IMR-90 (cell line): Measurements from ENCODE around the gene DNAH9. TPM values are rescaled to one million over a fixed set of nuclear protein-coding genes. Genes with fewer than 3 reads are reported as not detected.

Experiments
- ATAC-seq: fragments of 200-7000 bp; cut with Tn5 transposase; 2 replicates; pipeline ENCODE4 v1.9.1; 2020; ENCODE audit warnings: low read depth, mild to moderate bottlenecking, moderate library complexity
- BruUV-seq: library from RNA; stranded (reverse); fragments of 400-500 nt; replicated peaks from 2 replicates; lab custom pipeline; 2021; lab: Mats Ljungman, UMichigan
- CTCF ChIA-PET: fragments of 300-600 bp; formaldehyde crosslinking; extraction: SDS; loops from one replicate; lab custom pipeline; 2021; ENCODE audit warnings: antibody characterized with exemption; lab: Yijun Ruan, JAX
- POLR2A ChIA-PET: fragments of 300-600 bp; sonication (Branson Sonifier 250); formaldehyde crosslinking; loops from one replicate; lab custom pipeline; 2022; ENCODE audit warnings: antibody characterized with exemption; ENCODE audit not compliant: unreplicated experiment; lab: Charles Lee
- DNase-seq: peaks from one replicate; pipeline ENCODE4 v3.0.0; 2013
- H2AFZ ChIP-seq: replicated peaks from 2 replicates; pipeline ENCODE3; 2013; ENCODE audit warnings: low read length, mild to moderate bottlenecking; ENCODE audit not compliant: poor library complexity
- H2AK5ac ChIP-seq: 2 replicates; pipeline ENCODE4 v1.6.1; 2013; ENCODE audit warnings: low read depth, low read length, inconsistent platforms
- H2AK9ac ChIP-seq: replicated peaks from 2 replicates; pipeline ENCODE3; 2013; ENCODE audit warnings: mild to moderate bottlenecking, low read depth, low read length, moderate library complexity; ENCODE audit not compliant: poor library complexity
- H2BK120ac ChIP-seq: 2 replicates; pipeline ENCODE4 v1.6.1; 2013; ENCODE audit warnings: low read depth, low read length, inconsistent platforms
- H2BK15ac ChIP-seq: 3 replicates; pipeline ENCODE4 v1.6.1; 2013; ENCODE audit warnings: low read depth, low read length, inconsistent platforms
- H2BK20ac ChIP-seq: 2 replicates; pipeline ENCODE4 v1.6.1; 2013; ENCODE audit warnings: low read depth, mild to moderate bottlenecking, inconsistent platforms, low read length, moderate library complexity
- H2BK5ac ChIP-seq: 2 replicates; pipeline ENCODE4 v1.6.1; 2013; ENCODE audit warnings: mild to moderate bottlenecking, low read depth, low read length, inconsistent platforms; ENCODE audit not compliant: poor library complexity, severe bottlenecking
- H3K14ac ChIP-seq: replicated peaks from 2 replicates; pipeline ENCODE4 v1.6.1; 2013; ENCODE audit warnings: low read depth, low read length, inconsistent platforms
- H3K18ac ChIP-seq: 2 replicates; pipeline ENCODE4 v1.6.1; 2013; ENCODE audit warnings: low read depth, low read length, control low read depth
- H3K23ac ChIP-seq: 2 replicates; pipeline ENCODE4 v1.6.1; 2013; ENCODE audit warnings: low read depth, low read length, inconsistent platforms
- H3K27ac ChIP-seq: 2 replicates; pipeline ENCODE4 v1.5.1; 2013; ENCODE audit warnings: mild to moderate bottlenecking, control low read depth, low read length; ENCODE audit not compliant: insufficient read depth
- H3K27me3 ChIP-seq: 2 replicates; pipeline ENCODE4 v1.6.1; 2013; ENCODE audit warnings: low read length; ENCODE audit not compliant: control insufficient read depth, insufficient read depth
- H3K36me3 ChIP-seq: 2 replicates; pipeline ENCODE4 v1.6.1; 2013; ENCODE audit warnings: low read length, mixed read lengths; ENCODE audit not compliant: control insufficient read depth, insufficient read depth
- H3K4ac ChIP-seq: 2 replicates; pipeline ENCODE4 v1.6.1; 2013; ENCODE audit warnings: low read depth, low read length, inconsistent platforms
- H3K4me1 ChIP-seq: 2 replicates; pipeline ENCODE4 v1.6.1; 2013; ENCODE audit warnings: low read length, mixed read lengths; ENCODE audit not compliant: control insufficient read depth, insufficient read depth
- H3K4me2 ChIP-seq: 2 replicates; pipeline ENCODE4 v1.6.1; 2013; ENCODE audit warnings: low read depth, mild to moderate bottlenecking, control low read depth, low read length, moderate library complexity
- H3K4me3 ChIP-seq: 2 replicates; pipeline ENCODE4 v1.5.1; 2013; ENCODE audit warnings: low read depth, mild to moderate bottlenecking, control low read depth, low read length, moderate library complexity; ENCODE audit not compliant: insufficient read depth
- H3K56ac ChIP-seq: 2 replicates; pipeline ENCODE4 v1.6.1; 2013; ENCODE audit warnings: low read length, inconsistent platforms; ENCODE audit not compliant: insufficient read depth; ENCODE audit errors: extremely low read depth
- H3K79me1 ChIP-seq, 2 experiments: 2 replicates each; pipeline ENCODE4 v1.6.1; 2013; ENCODE audit warnings: low read length in 2 of 2, inconsistent platforms in 1 of 2, low read depth in 1 of 2
- H3K9ac ChIP-seq: 2 replicates; pipeline ENCODE4 v1.6.1; 2013; ENCODE audit warnings: low read depth, low read length, control low read depth
- H3K9me1 ChIP-seq: 2 replicates; pipeline ENCODE4 v1.6.1; 2013; ENCODE audit warnings: low read length, inconsistent platforms; ENCODE audit not compliant: insufficient read depth
- H3K9me3 ChIP-seq: 2 replicates; pipeline ENCODE4 v1.6.1; 2013; ENCODE audit warnings: low read length; ENCODE audit not compliant: control insufficient read depth, insufficient read depth
- H4K20me1 ChIP-seq: 2 replicates; pipeline ENCODE4 v1.6.1; 2013; ENCODE audit warnings: low read length, inconsistent platforms; ENCODE audit not compliant: insufficient read depth
- H4K5ac ChIP-seq: 2 replicates; pipeline ENCODE4 v1.6.1; 2013; ENCODE audit warnings: mild to moderate bottlenecking, low read depth, low read length, control low read depth
- H4K8ac ChIP-seq, 2 experiments: 2 replicates each; pipeline ENCODE4 v1.6.1; 2013; ENCODE audit warnings: low read depth in 2 of 2, low read length in 2 of 2, control low read depth in 1 of 2, inconsistent platforms in 1 of 2
- H4K91ac ChIP-seq: 2 replicates; pipeline ENCODE4 v1.6.1; 2013; ENCODE audit warnings: low read depth, low read length, inconsistent platforms; ENCODE audit not compliant: insufficient read depth
- BHLHE40 ChIP-seq: fragments of 150-350 bp; IDR thresholded peaks from 2 replicates; pipeline ENCODE4 v1.6.1; 2016; ENCODE audit warnings: mild to moderate bottlenecking, low read depth, low read length
- CEBPB ChIP-seq: IDR thresholded peaks from 2 replicates; pipeline ENCODE4 v1.6.1; 2012; ENCODE audit warnings: low read depth, low read length, improper control_type of control experiment
- ELK1 ChIP-seq: fragments of 150-350 bp; IDR thresholded peaks from 2 replicates; pipeline ENCODE4 v1.6.1; 2016; ENCODE audit warnings: low read depth, mild to moderate bottlenecking, low read length, moderate library complexity, borderline replicate concordance
- FOS ChIP-seq: fragments of 150-350 bp; IDR thresholded peaks from 2 replicates; pipeline ENCODE4 v1.6.1; 2016; ENCODE audit warnings: low read depth, low read length
- MAZ ChIP-seq: IDR thresholded peaks from 2 replicates; pipeline ENCODE4 v1.6.1; 2012; ENCODE audit warnings: low read depth, mild to moderate bottlenecking, low read length, improper control_type of control experiment, moderate library complexity, borderline replicate concordance
- NFE2L2 ChIP-seq: fragments of 150-350 bp; IDR thresholded peaks from 2 replicates; pipeline ENCODE4 v1.6.1; 2016; ENCODE audit warnings: low read depth, mild to moderate bottlenecking, low read length
- POLR2A ChIP-seq: IDR thresholded peaks from 2 replicates; pipeline ENCODE4 v1.6.1; 2012; ENCODE audit warnings: mild to moderate bottlenecking, low read depth, low read length
- RCOR1 ChIP-seq: IDR thresholded peaks from 2 replicates; pipeline ENCODE4 v1.6.1; 2012; ENCODE audit warnings: mild to moderate bottlenecking, low read length, improper control_type of control experiment; ENCODE audit not compliant: insufficient replicate concordance
- RFX5 ChIP-seq: IDR thresholded peaks from 2 replicates; pipeline ENCODE4 v1.8.0; 2012; ENCODE audit warnings: low read depth, mild to moderate bottlenecking, low read length, moderate library complexity
- SMC3 ChIP-seq: fragments of 150-350 bp; IDR thresholded peaks from 2 replicates; pipeline ENCODE4 v1.6.1; 2016; ENCODE audit warnings: low read depth, mild to moderate bottlenecking, antibody characterized with exemption, low read length, moderate library complexity
- WGBS, 2 experiments: methylation state at CpG; one replicate each; pipeline versions ENCODE4 v1.1.5 to v1.1.7; 2013; ENCODE audit warnings: missing lambda C conversion rate in 2 of 2; ENCODE audit not compliant: insufficient read length in 1 of 2; ENCODE audit errors: extremely low coverage in 2 of 2; 5-methylcytosine and 5-hydroxymethylcytosine counted together
- dilution Hi-C: fragments of 300-500 bp; cut with HindIII; formaldehyde crosslinking; loops from one replicate; pipeline ENCODE4 v1.14.3; 2018; ENCODE audit warnings: low sequenced_read_pairs; ENCODE audit not compliant: unreplicated experiment
- in situ Hi-C: fragments of 300-500 bp; cut with MboI; formaldehyde crosslinking; loops from 3 replicates; pipeline ENCODE4 v1.14.3; 2019; ENCODE audit warnings: low sequenced_read_pairs, inconsistent platforms, mixed read lengths
- intact Hi-C: fragments of 100-400 bp; cut with micrococcal nuclease; formaldehyde crosslinking; loops from 2 replicates; pipeline ENCODE4 v1.10.0; 2022
- polyA plus RNA-seq, 3 experiments: library from polyadenylated mRNA; depleted of rRNA; stranded (reverse); fragments of >200 nt; gene quantifications; 2 replicates each; pipeline ENCODE4 v1.2.3, GENCODE V29; 2012; ENCODE audit warnings: low replicate concordance in 1 of 3
- total RNA-seq: library from RNA; depleted of rRNA; stranded (reverse); fragments of >200 nt; gene quantifications from 2 replicates; pipeline ENCODE4 v1.2.3, GENCODE V29; 2012

Gene DNAH9
- total and polyA plus RNA-seq, 2 of the 4 experiments (the other 2 are of a cell fraction), result not detected

- no peak overlapping the region for H3K23ac ChIP-seq
- in situ Hi-C loops (no loop called here), intact Hi-C loops (no loop called here), dilution Hi-C loops (no loop called here)
- H2BK20ac ChIP-seq, result no peak overlapping the region
- H3K27ac ChIP-seq, result no peak overlapping the region
- no TSS peak for BruUV-seq
- no peak overlapping the region for H3K4me3 ChIP-seq
- no peak overlapping the region for H4K5ac ChIP-seq
- CTCF ChIA-PET, result no interaction called here
- no peaks in the 10 kb centered on the region for H3K4me1 ChIP-seq
- POLR2A ChIA-PET, result no interaction called here
- H4K8ac ChIP-seq, result no peak overlapping the region
- no peak for ATAC-seq
- no peak overlapping the region for H3K4me2 ChIP-seq
- no peak overlapping the region for H2BK120ac ChIP-seq
- H3K9me3 ChIP-seq, result peaks cover 22% of the 10 kb centered on the region
- no peaks in the 10 kb centered on the region for H3K9me1 ChIP-seq
- no peak overlapping the region for H3K56ac ChIP-seq
- no peak overlapping the region for H4K91ac ChIP-seq
- no peak overlapping the region for H2BK5ac ChIP-seq
- H3K18ac ChIP-seq, result no peak overlapping the region
- no peak overlapping the region for H2AK5ac ChIP-seq
- H3K4ac ChIP-seq, result no peak overlapping the region
- no peak overlapping the region for H3K9ac ChIP-seq
- H3K79me1 ChIP-seq, result no peaks in the 10 kb centered on the region
- no peak for DNase-seq
- no peak overlapping the region for H3K14ac ChIP-seq
- H2AFZ ChIP-seq, result no peak overlapping the region
- H2AK9ac ChIP-seq, result no peak overlapping the region
- no peaks in the 10 kb centered on the region for H3K36me3 ChIP-seq
- H3K27me3 ChIP-seq, result no peaks in the 10 kb centered on the region
- no peak overlapping the region for H2BK15ac ChIP-seq
- 40% methylated on average over 1 of the region's 1 CpG; no CpG with 5 or more reads in 1 of the 2 experiments for WGBS, 2 experiments
- TF ChIP-seq RCOR1 (no peak), RFX5 (no peak), NFE2L2 (no peak), POLR2A (no peak), BHLHE40 (no peak), MAZ (no peak), SMC3 (no peak), ELK1 (no peak), FOS (no peak), CEBPB (no peak)
- H4K20me1 ChIP-seq, result no peaks in the 10 kb centered on the region
These were observed 227.4 kb downstream of the DNAH9 start for GRCh38 chr17:11825572-11826209.
